H1 (cell line): ENCODE data around the gene DMAC1.

ENCODE experiments used
- NRF1 ChIP-seq: IDR thresholded peaks from 2 replicates; pipeline ENCODE4 v1.6.1; 2011; ENCODE audit warnings: mild to moderate bottlenecking, low read depth, low read length, improper control_type of control experiment
- SP4 ChIP-seq: IDR thresholded peaks from 2 replicates; pipeline ENCODE4 v1.6.1; 2012; ENCODE audit warnings: low read length, inconsistent platforms

DNA sequence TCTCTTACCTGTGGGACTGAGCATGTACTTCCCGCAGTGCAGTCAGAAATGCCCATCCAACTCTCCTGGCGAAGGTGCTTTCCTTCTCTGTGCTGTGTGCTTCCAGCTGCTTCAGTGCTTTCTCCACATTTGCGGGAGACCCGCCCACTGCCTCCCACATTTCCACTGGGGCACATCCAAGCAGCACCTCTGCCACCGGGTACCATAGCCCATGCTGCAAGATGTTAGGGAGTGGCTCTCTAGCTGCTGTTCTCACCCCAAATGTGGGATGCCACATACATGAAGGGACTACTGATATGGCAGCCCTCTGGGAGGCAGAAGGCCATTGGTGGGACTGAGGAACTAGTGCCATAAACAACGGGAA, 8.8 kb downstream of the DMAC1 start:
- TF ChIP-seq SP4 (no peak), NRF1 (no peak)
